GM12875 (cell line): ENCODE data around the gene MAP2.

Experiments used
- H3K4me3 ChIP-seq: one replicate; pipeline ENCODE4 v1.5.1; 2011; ENCODE audit warnings: low read depth, low read length, control low read depth
- TF ChIP-seq, protein P1 (sequence below): IDR thresholded peaks from 2 replicates; pipeline ENCODE4 v1.5.1; 2011; ENCODE audit warnings: low read depth, mild to moderate bottlenecking, control low read depth, inconsistent platforms, low read length, moderate library complexity, borderline replicate concordance; ENCODE audit not compliant: insufficient read depth

MAP2 gene

DNA sequence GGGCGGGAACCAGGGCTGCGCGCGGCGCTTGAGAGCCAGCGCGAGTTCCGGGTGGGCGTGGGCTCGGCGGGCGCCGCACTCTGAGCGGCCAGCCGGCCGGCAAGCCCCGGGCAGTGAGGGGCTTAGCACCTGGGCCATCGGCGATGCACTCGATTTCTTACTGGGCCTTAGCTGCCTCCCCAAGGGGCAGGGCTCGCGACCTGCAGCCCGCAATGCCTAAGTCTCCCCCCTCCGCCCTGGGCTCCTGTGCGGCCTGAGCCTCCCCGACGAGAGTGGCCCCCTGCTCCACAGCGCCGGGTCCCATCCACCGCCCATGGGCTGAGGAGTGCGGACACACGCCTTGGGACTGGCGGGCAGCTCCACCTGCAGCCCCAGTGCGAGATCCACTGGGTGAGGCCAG is 36.5 kb upstream of the MAP2 start:
- TF ChIP-seq, protein P1, sequence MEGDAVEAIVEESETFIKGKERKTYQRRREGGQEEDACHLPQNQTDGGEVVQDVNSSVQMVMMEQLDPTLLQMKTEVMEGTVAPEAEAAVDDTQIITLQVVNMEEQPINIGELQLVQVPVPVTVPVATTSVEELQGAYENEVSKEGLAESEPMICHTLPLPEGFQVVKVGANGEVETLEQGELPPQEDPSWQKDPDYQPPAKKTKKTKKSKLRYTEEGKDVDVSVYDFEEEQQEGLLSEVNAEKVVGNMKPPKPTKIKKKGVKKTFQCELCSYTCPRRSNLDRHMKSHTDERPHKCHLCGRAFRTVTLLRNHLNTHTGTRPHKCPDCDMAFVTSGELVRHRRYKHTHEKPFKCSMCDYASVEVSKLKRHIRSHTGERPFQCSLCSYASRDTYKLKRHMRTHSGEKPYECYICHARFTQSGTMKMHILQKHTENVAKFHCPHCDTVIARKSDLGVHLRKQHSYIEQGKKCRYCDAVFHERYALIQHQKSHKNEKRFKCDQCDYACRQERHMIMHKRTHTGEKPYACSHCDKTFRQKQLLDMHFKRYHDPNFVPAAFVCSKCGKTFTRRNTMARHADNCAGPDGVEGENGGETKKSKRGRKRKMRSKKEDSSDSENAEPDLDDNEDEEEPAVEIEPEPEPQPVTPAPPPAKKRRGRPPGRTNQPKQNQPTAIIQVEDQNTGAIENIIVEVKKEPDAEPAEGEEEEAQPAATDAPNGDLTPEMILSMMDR: no peak
- H3K4me3 ChIP-seq: no peak overlapping the region

DNA sequence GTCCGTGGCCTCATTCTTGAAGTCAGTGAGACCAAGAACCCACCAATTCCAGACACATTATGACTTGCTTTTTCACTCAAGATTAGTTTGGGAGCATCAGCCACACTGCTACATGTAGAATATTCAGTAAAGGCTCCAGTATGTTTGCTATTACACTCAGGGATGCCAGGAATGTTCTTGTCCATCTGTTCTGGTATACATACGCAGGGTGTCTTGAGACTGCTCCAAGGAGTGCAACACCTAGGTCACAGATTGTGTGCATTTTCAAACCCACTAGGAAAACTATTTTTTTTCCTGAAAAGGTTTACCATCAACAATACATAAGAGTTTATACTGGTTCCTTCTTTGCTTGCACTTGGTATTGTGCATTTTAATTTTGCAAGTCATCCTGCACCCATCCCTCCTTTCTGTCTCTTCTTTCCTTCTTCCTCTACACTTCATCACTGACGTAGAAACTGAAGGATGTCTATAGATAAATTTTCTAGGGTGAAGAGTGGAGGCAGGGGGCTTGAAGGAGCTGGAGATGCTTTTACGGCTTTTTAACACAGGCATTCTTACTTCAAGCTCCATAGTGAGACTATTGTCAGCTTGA is 35.3 kb upstream of the MAP2 start:
- H3K4me3 ChIP-seq: no peak overlapping the region
- TF ChIP-seq, protein P1: no peak

DNA sequence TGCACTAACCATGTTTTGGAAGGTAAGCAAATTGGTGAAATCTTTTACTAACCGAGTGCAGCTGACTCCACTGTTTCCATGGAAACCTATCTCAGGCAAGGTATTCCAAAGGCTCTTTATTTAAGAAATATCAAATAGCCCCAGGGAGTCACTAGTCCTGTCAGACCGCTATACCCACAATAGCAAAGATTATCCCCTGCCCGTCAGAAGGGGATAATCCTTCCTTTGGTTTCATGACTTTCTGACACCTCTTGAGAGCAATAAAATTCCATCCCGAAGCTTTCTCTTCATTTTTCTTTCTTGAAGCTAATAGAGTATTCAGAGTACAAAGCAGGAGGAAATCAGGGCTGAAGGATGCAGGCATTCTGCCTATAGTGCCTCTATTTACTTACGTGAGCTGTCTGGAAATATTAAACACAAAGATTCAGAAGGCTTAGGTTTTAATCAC is 34.7 kb upstream of the MAP2 start:
- TF ChIP-seq, protein P1: no peak

DNA sequence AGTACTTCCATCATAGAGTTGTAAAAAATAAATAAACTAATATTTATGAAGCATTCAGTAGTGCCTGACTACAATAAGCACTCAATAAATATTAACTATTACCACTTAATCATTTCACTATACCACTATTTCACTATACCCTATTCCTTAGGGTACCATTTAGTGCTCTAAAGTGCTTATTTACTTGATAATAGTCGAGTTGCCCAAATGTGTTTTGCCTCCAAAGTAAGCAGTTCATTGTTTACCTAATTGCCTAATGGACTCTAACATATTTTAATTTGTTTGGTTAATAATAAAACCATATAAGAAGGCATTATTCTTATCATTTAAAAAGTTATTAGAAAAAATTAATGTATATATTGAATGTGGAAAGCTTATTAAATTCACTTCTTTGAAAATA is 33.0 kb upstream of the MAP2 start:
- TF ChIP-seq, protein P1: no peak
- H3K4me3 ChIP-seq: no peak overlapping the region

More for the DNA sequence above, 34.7 kb upstream of the MAP2 start:
- H3K4me3 ChIP-seq: no peak overlapping the region

DNA sequence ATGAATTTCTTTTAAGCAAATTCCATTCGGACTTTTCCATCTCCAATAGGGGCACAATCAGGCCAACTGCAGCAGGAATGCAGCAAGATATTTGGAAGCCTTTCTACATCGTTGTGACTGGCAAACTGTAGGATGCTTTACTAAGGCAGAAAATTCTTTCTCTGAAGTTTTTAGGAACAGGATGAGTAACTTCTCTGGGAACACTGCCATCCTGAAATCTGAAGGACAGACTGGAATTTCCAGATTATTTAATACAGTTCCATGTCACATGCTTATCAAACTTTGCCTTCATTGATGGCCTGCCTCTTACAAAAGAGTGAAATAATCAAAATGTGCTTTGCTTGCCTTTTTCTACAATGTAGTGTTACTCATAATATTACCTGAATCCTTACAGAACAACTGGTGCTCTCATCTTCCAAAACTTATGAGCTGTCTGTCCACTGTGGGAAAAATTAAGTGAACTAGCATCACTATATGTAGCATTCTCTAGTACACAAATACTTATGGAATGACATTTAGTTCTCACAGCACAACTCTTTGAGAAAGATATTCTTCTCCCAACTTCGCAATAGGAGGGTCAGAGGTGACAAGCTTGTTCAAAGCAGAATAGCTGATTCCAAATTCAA is 32.0 kb upstream of the MAP2 start:
- no peak overlapping the region for H3K4me3 ChIP-seq
- TF ChIP-seq, protein P1: no peak

DNA sequence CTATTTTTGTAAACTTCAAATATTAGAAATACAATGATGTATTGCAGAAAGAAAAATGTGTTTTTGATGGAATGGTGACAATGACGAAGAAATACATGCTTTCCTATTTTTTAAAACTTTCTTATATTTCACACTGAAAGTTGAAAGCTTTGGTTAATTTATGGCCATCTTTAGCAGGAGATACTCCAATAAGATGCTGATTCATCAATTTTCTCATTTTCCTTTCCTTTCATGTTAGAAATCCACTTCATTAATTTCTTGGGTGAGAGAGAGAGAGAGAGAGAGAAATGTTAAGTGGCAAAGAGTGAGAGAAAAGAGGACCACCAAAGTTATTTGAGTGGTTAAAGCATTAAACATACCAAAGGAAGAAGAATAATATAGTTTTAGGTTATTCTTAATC is 28.6 kb upstream of the MAP2 start:
- no peak overlapping the region for H3K4me3 ChIP-seq
- TF ChIP-seq, protein P1: no peak

DNA sequence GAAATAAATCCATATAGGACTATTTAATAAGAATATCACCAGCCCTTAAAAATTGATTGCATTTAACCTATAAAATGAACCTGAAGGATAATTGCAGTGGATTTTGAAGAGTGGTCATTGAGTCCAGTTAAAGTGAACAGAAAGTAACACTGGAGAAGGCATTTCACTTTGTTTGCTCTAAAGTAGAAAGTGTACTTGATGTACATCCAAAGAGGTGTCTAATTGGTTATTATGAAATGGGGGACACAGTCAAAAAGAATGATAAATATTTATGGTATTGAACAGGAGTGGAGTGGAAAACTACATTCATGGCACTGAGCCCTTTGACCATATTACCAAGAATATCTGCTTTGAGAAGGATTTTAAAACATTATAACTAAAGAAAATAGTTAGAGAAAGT is 28.2 kb upstream of the MAP2 start:
- TF ChIP-seq, protein P1: no peak
- no peak overlapping the region for H3K4me3 ChIP-seq
